22Rv1 (cell line): ENCODE data around the gene LIPG.

Experiments used
- ZFX ChIP-seq: fragments of 450-650 bp; IDR thresholded peaks from 2 replicates; pipeline ENCODE4 v1.6.1; 2017; ENCODE audit warnings: antibody characterized with exemption, borderline replicate concordance
- TF ChIP-seq, protein P1 (sequence below): fragments of 450-650 bp; IDR thresholded peaks from 2 replicates; pipeline ENCODE4 v1.5.1; 2017; ENCODE audit warnings: mild to moderate bottlenecking

DNA sequence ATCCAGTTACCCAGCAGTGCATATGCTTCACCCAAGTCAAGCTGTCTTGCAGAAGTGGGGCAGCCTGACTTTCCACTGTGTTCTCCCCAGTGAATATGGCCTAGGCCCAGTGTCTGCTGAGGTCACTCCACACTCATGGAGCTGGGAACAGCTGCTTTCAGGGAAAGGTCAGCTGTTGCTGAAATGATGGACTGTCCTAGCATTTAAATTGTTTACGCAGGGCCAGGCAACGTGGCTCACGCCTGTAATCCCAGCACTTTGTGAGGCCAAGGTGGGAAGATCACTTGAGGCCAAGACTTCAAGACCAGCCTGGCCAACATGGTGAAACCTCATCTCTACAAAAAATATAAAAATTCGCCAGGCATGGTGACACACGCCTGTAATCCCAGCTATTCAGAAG lies 86.5 kb downstream of the LIPG start:
- TF ChIP-seq, protein P1, sequence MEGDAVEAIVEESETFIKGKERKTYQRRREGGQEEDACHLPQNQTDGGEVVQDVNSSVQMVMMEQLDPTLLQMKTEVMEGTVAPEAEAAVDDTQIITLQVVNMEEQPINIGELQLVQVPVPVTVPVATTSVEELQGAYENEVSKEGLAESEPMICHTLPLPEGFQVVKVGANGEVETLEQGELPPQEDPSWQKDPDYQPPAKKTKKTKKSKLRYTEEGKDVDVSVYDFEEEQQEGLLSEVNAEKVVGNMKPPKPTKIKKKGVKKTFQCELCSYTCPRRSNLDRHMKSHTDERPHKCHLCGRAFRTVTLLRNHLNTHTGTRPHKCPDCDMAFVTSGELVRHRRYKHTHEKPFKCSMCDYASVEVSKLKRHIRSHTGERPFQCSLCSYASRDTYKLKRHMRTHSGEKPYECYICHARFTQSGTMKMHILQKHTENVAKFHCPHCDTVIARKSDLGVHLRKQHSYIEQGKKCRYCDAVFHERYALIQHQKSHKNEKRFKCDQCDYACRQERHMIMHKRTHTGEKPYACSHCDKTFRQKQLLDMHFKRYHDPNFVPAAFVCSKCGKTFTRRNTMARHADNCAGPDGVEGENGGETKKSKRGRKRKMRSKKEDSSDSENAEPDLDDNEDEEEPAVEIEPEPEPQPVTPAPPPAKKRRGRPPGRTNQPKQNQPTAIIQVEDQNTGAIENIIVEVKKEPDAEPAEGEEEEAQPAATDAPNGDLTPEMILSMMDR: no peak
- no peak for TF ChIP-seq ZFX
